GM18526 (cell line): ENCODE results near the gene PHOSPHO1.

Experiments
- POLR2A ChIP-seq: IDR thresholded peaks from 3 replicates; pipeline ENCODE4 v1.6.1; 2011; ENCODE audit not compliant: insufficient read length; ENCODE audit errors: extremely low read depth

PHOSPHO1 gene

GRCh38 chr17:49225554-49226236 is 4.9 kb downstream of the PHOSPHO1 start:
- no peak for TF ChIP-seq POLR2A

- no peak for TF ChIP-seq POLR2A
These were observed 5.6 kb downstream of the PHOSPHO1 start for GRCh38 chr17:49224997-49225337.

DNA sequence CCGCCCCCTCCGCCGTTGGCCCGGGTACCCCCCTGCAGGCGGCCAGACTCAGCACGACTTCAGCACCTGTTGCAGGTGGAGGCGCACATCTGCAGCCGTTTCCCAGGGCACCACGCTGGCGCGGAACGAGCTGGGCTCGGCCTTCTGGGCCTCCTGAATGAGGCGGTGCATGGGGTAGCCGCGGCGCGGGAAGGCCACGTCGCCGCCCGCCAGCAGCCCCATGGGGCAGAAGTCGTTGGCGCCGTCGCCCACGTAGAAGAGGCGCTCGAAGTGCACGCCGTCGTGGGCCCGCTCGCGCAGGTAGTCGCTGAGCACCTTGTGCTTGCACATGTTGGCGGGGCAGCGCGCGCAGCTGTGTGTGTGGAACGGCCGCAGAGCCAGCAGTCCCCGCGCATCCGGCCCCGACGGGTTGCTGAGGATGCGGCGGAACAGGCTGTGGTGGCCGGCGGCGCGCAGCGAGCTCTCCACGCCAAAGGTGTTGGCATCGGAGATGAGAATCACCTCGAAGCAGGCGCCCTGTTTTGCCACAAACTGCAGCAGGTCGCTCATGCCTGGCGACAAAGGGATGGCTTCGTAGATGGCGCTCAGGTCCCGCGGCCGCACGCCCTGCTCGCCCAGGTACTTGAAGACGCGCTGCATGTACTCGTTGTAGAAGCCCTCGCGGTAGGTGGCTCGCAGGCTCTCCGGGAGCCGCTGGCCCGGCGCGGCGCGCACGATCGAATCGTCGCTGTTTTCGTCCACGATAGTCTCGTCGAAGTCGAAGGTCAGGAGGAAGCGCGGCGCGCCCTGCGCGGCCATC is 6.2 kb downstream of the PHOSPHO1 start:
- TF ChIP-seq POLR2A: no peak

- no peak for TF ChIP-seq POLR2A
These were observed 6.9 kb downstream of the PHOSPHO1 start for GRCh38 chr17:49223517-49224197.

- TF ChIP-seq POLR2A: peak; percentile 8
These were observed 7.4 kb downstream of the PHOSPHO1 start for GRCh38 chr17:49223168-49223516.

GRCh38 chr17:49219987-49220386 is 10.6 kb downstream of the PHOSPHO1 start:
- TF ChIP-seq POLR2A: no peak

- no peak for TF ChIP-seq POLR2A
These were observed 11.4 kb downstream of the PHOSPHO1 start for GRCh38 chr17:49218941-49219913.

- peak; percentile 12 for TF ChIP-seq POLR2A
These were observed 12.8 kb downstream of the PHOSPHO1 start for GRCh38 chr17:49217651-49218413.

DNA sequence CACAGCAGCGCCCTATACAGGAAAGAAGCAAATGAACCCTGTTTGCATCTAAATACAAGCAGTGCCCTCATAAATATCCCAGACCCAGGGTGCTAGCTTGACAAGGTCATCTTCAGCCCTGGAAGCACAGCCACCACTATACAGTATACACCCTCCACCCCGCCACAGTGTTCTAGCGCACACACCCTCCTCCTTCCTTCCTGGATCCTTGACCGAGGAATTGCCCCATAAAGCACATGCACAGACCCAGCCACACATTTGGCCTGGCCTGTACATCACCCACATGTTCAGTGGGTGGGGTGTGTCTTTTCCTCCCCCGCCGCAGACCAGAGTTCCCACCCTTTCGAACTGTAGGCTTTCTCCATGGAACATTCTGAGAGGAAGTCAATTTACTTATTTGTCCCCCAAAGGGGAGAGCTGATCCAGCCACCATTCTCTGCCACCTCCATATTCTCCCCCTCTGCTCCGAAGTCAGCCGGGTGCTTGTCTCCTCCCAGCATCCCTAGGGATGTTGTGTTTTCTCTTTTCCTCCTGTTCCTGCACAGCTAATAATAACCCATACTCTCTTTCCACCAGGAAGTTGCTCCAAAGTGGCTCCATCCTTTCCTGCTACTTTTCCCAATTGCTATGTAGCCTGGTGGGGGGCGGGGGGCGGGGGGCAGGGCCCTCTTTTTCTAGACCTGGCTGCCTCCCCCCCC is 13.5 kb downstream of the PHOSPHO1 start:
- no peak for TF ChIP-seq POLR2A

DNA sequence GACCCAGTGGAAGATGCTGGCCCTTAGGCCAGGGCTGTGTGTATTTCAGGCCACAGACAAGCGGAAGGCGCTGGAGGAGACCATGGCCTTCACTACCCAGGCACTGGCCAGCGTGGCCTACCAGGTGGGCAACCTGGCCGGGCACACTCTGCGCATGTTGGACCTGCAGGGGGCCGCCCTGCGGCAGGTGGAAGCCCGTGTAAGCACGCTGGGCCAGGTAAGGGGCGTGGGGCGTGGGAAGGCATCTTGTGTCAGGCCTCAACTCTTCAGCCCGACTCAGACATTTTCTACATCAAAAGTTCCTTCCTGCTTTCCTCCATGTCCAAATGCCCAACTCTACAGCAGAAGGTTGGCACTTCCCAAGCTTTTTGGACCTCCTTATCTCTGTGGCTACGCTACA is 14.1 kb downstream of the PHOSPHO1 start:
- TF ChIP-seq POLR2A: no peak

- TF ChIP-seq POLR2A: no peak
These were observed 15.8 kb downstream of the PHOSPHO1 start for GRCh38 chr17:49214676-49215360.

- peak; percentile 20 for TF ChIP-seq POLR2A
These were observed 16.7 kb downstream of the PHOSPHO1 start for GRCh38 chr17:49213847-49214246.

DNA sequence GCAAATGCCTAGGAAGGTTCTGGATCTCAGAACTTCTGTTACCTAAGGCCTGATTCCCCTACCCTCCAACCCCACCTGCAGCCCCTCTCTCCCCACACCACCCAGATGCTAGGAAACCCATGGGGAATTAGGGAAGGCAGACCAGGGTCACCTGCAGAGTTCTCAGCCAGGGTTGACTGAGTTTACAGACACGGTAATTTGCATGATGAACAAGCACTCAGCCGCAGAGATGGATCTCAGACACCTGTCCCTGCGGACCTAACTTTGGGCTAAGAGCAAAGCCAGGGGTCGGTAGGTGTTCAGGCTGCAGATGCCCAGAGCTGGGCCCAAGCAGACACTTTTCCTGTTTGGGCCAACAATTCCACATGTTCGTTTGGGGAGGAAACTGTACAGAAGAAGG is 17.2 kb downstream of the PHOSPHO1 start:
- TF ChIP-seq POLR2A: no peak
